Stomach (tissue), 4 donors: ENCODE measurements around the gene MSMP.

Experiments
- CTCF ChIP-seq, 7 experiments: fragments of 450-650 bp in 4 of 7; fragments of 200-600 bp in 3 of 7; sonication (generic) in 3 of 7; IDR thresholded peaks; one replicate each; pipeline ENCODE4 v1.5.1; 2016 to 2019; ENCODE audit warnings: antibody characterized with exemption in 7 of 7, control low read depth in 2 of 7, mild to moderate bottlenecking in 1 of 7
- EP300 ChIP-seq: sonication (generic); formaldehyde crosslinking; IDR thresholded peaks from one replicate; pipeline ENCODE4 v1.6.1; 2017; ENCODE audit warnings: antibody characterized with exemption
- POLR2A ChIP-seq, 4 donors: fragments of 450-650 bp; IDR thresholded peaks; one replicate each; pipeline ENCODE4 v1.6.1; 2016; ENCODE audit warnings: antibody characterized with exemption in 4 of 4, control low read depth in 2 of 4, mild to moderate bottlenecking in 1 of 4, moderate library complexity in 1 of 4

GRCh38 chr9:35801328-35802128, 47.5 kb upstream of the MSMP start:
- TF ChIP-seq CTCF (IDR thresholded peaks at IDR 0.05) (no peak), EP300 (no peak), POLR2A (IDR thresholded peaks at IDR 0.05) (no peak)
